Keratinocyte (primary cell): ENCODE data around the gene ZNF552. TPM values are rescaled to one million over a fixed set of nuclear protein-coding genes. Genes with fewer than 3 reads are reported as not detected.
A peak's percentile ranks its signal among the peaks of the same experiment; 100 is the strongest.
"Not testable (repeated sequence)": the region's sequence is repeated elsewhere in the genome, so short reads cannot be mapped to it uniquely, and the experiment has no call there.

ENCODE experiments used
- DNase-seq: peaks from one replicate; pipeline ENCODE4 v3.0.0-alpha.2; 2011; ENCODE audit warnings: low read depth, missing footprints, low spot score
- FAIRE-seq: peaks from 2 replicates; lab custom pipeline; 2011; peaks lifted over from hg19 to GRCh38; lab: Jason Lieb, UNC
- H2AFZ ChIP-seq: 2 replicates; pipeline ENCODE4 v1.6.0; 2012; ENCODE audit warnings: low read length, control low read depth, inconsistent platforms; ENCODE audit not compliant: control insufficient read depth
- H3K27ac ChIP-seq: 2 replicates; pipeline ENCODE4 v1.5.1; 2011; ENCODE audit warnings: low read length; ENCODE audit not compliant: control insufficient read depth, insufficient read depth
- H3K27me3 ChIP-seq: 3 replicates; pipeline ENCODE4 v1.6.0; 2011; ENCODE audit warnings: low read length; ENCODE audit not compliant: control insufficient read depth, insufficient read depth; ENCODE audit errors: extremely low read depth
- H3K36me3 ChIP-seq, 2 experiments: 2 replicates in 1 of 2; 3 replicates in 1 of 2; pipeline ENCODE4 v1.5.1; 2011; ENCODE audit warnings: low read length in 2 of 2, mild to moderate bottlenecking in 1 of 2; ENCODE audit not compliant: control insufficient read depth in 2 of 2, insufficient read depth in 2 of 2; ENCODE audit errors: extremely low read depth in 1 of 2
- H3K4me1 ChIP-seq: 3 replicates; pipeline ENCODE4 v1.5.1; 2011; ENCODE audit warnings: low read length; ENCODE audit not compliant: control insufficient read depth, insufficient read depth; ENCODE audit errors: extremely low read depth
- H3K4me2 ChIP-seq: 3 replicates; pipeline ENCODE4 v1.6.0; 2011; ENCODE audit warnings: low read depth, low read length; ENCODE audit not compliant: control insufficient read depth, insufficient read depth; ENCODE audit errors: extremely low read depth
- H3K4me3 ChIP-seq, 3 experiments: fragments of 200-600 bp in 1 of 3; sonication (generic) in 1 of 3; 2 replicates in 2 of 3; 3 replicates in 1 of 3; pipeline ENCODE4 v1.5.1; 2011 to 2016; ENCODE audit warnings: low read length in 3 of 3, mild to moderate bottlenecking in 3 of 3, control low read depth in 2 of 3, inconsistent platforms in 1 of 3, low read depth in 1 of 3, mixed read lengths in 1 of 3, mixed run types in 1 of 3, moderate library complexity in 1 of 3; ENCODE audit not compliant: control insufficient read depth in 2 of 3, insufficient read depth in 2 of 3; ENCODE audit errors: extremely low read depth in 1 of 3
- H3K79me2 ChIP-seq: 2 replicates; pipeline ENCODE4 v1.6.0; 2012; ENCODE audit warnings: low read length; ENCODE audit not compliant: control insufficient read depth, insufficient read depth
- H3K9ac ChIP-seq: 3 replicates; pipeline ENCODE4 v1.6.0; 2011; ENCODE audit warnings: low read length; ENCODE audit not compliant: control insufficient read depth, insufficient read depth; ENCODE audit errors: extremely low read depth
- H3K9me1 ChIP-seq: 3 replicates; pipeline ENCODE4 v1.6.0; 2011; ENCODE audit warnings: low read length; ENCODE audit not compliant: control insufficient read depth, insufficient read depth; ENCODE audit errors: extremely low read depth
- H3K9me3 ChIP-seq: 2 replicates; pipeline ENCODE4 v1.5.1; 2012; ENCODE audit warnings: low read depth, low read length; ENCODE audit not compliant: control insufficient read depth
- H4K20me1 ChIP-seq: 3 replicates; pipeline ENCODE4 v1.6.0; 2011; ENCODE audit warnings: low read length; ENCODE audit not compliant: control insufficient read depth, insufficient read depth; ENCODE audit errors: extremely low read depth
- CTCF ChIP-seq, 3 experiments: IDR thresholded peaks in 1 of 3; conservative IDR thresholded peaks in 1 of 3; optimal IDR thresholded peaks in 1 of 3; 2 replicates in 2 of 3; 3 replicates in 1 of 3; pipeline versions ENCODE3 to v1.5.1; 2011; ENCODE audit warnings: low read length in 3 of 3, mild to moderate bottlenecking in 3 of 3, moderate library complexity in 2 of 3, control low read depth in 1 of 3, inconsistent platforms in 1 of 3; ENCODE audit not compliant: insufficient read depth in 2 of 3; ENCODE audit errors: extremely low read depth in 1 of 3
- EZH2 ChIP-seq: IDR thresholded peaks from one replicate; pipeline ENCODE4 v1.6.1; 2012; ENCODE audit warnings: inconsistent platforms, mild to moderate bottlenecking, low read length, moderate library complexity
- dilution Hi-C: fragments of 300-500 bp; cut with MboI; formaldehyde crosslinking; loops from one replicate; pipeline ENCODE4 v1.7.0; 2020; ENCODE audit warnings: low sequenced_read_pairs; ENCODE audit not compliant: extremely low pct_ligation_motif_present
- polyA plus RNA-seq, 5 experiments: library from polyadenylated mRNA; depleted of rRNA in 3 of 5; stranded (reverse) in 3 of 5; stranded (forward) in 1 of 5; unstranded in 1 of 5; fragments of >200 nt; gene quantifications; 1 replicate in 1 of 5; 2 replicates in 3 of 5; 3 replicates in 1 of 5; pipeline versions ENCODE4 v1.2.1 to v1.2.3, GENCODE V29; 2011 to 2012; ENCODE audit warnings: missing spikeins in 2 of 5, low read depth in 1 of 5, low replicate concordance in 1 of 5

Gene ZNF552
- polyA plus RNA-seq, 1 donor (not counting 4 experiments of a cell fraction or from before 2014, with no cell fraction given), result 8.9 TPM

- H3K27me3 ChIP-seq, result no peaks in the 10 kb centered on the region
- no peak overlapping the region for H2AFZ ChIP-seq
- DNase-seq, result peak; percentile 36
- peak overlapping the region; percentile 89 for H3K9ac ChIP-seq
- no peak for FAIRE-seq
- H4K20me1 ChIP-seq, result no peaks in the 10 kb centered on the region
- peak overlapping the region; percentile 67 to 86 (median 81) for H3K4me3 ChIP-seq
- H3K36me3 ChIP-seq, result peaks cover 4 to 5% of the 10 kb centered on the region in 2 experiments
- TF ChIP-seq EZH2 (no peak), CTCF (optimal IDR thresholded peaks at IDR 0.05 in 1 of 3, IDR thresholded peaks at IDR 0.05 in 1 of 3, conservative IDR thresholded peaks at IDR 0.05 in 1 of 3; ENCODE audit: extremely low read depth in 1 of 3, insufficient read depth in 2 of 3, low read length in 3 of 3) (no peak)
- peak overlapping the region; percentile 84 for H3K27ac ChIP-seq
- peaks cover 53% of the 10 kb centered on the region for H3K79me2 ChIP-seq
- peak overlapping the region; percentile 92 for H3K4me2 ChIP-seq
- H3K9me3 ChIP-seq, result no peaks in the 10 kb centered on the region
- H3K9me1 ChIP-seq, result no peaks in the 10 kb centered on the region
- dilution Hi-C loops, result no loop called here
- H3K4me1 ChIP-seq, result peaks cover 7% of the 10 kb centered on the region
Measured at GRCh38 chr19:57850553-57851017, 35.9 kb upstream of the ZNF552 start.

- H3K9me1 ChIP-seq, H3K36me3 ChIP-seq, H3K27me3 ChIP-seq, H4K20me1 ChIP-seq, dilution Hi-C loops, H3K4me1 ChIP-seq, H3K9me3 ChIP-seq: not testable (repeated sequence)
- DNase-seq, result peak; percentile 54
- FAIRE-seq, result peak; percentile 94
- Histone ChIP-seq H2AFZ (peak within 1 kb of the TSS; percentile 22), H3K79me2 (peaks cover 56% of the 10 kb centered on the region), H3K4me3 (peak within 1 kb of the TSS; percentile 67 to 86 (median 81)), H3K4me2 (peak within 1 kb of the TSS; percentile 92), H3K9ac (peak within 1 kb of the TSS; percentile 89), H3K27ac (peak within 1 kb of the TSS; percentile 84)
Measured at GRCh38 chr19:57849666-57850473, 35.2 kb upstream of the ZNF552 start, which contains the start of gene ZNF587. Gene ZNF587 (plus strand): TSS chr19:57849859. CDS start chr19:57850039, 180 bp downstream.

- Histone ChIP-seq H3K79me2 (peaks cover 60% of the 10 kb centered on the region), H3K27ac (peak overlapping the region; percentile 84), H3K4me3 (peak overlapping the region in 1 of 3 experiments; percentile 67), H3K4me2 (peak overlapping the region; percentile 92)
- H2AFZ ChIP-seq, dilution Hi-C loops, H4K20me1 ChIP-seq, H3K36me3 ChIP-seq, H3K4me1 ChIP-seq, H3K9ac ChIP-seq, H3K9me1 ChIP-seq, H3K9me3 ChIP-seq, FAIRE-seq, H3K27me3 ChIP-seq, DNase-seq: not testable (repeated sequence)
Measured at GRCh38 chr19:57849162-57849665, 34.5 kb upstream of the ZNF552 start.

- H3K27me3 ChIP-seq, DNase-seq, H4K20me1 ChIP-seq, FAIRE-seq, H3K4me3 ChIP-seq, H3K27ac ChIP-seq, H3K4me1 ChIP-seq, H3K4me2 ChIP-seq, dilution Hi-C loops, H3K9me3 ChIP-seq, H2AFZ ChIP-seq, H3K9ac ChIP-seq, H3K9me1 ChIP-seq: not testable (repeated sequence)
- peaks cover 59% of the 10 kb centered on the region for H3K79me2 ChIP-seq
- H3K36me3 ChIP-seq, result peaks cover 9 to 10% of the 10 kb centered on the region in 2 experiments
Measured at GRCh38 chr19:57847164-57847563, 32.5 kb upstream of the ZNF552 start.
